DOHH2 (cell line): ENCODE data around the gene EID3.

Experiments
- H3F3A ChIP-seq: fragments of 200-600 bp; sonication (generic), shearing (Covaris generic); 2 replicates; pipeline ENCODE4 v1.6.0; 2016; ENCODE audit warnings: antibody characterized with exemption, mild to moderate bottlenecking; ENCODE audit not compliant: control insufficient read depth, insufficient read depth
- H3K27ac ChIP-seq: fragments of 200-600 bp; sonication (generic); 2 replicates; pipeline ENCODE4 v1.5.1; 2014; ENCODE audit warnings: low read depth, mild to moderate bottlenecking, low read length, moderate library complexity
- H3K27me3 ChIP-seq: fragments of 200-600 bp; sonication (generic); 2 replicates; pipeline ENCODE4 v1.6.1; 2014; ENCODE audit warnings: mild to moderate bottlenecking, low read length, mixed read lengths; ENCODE audit not compliant: control insufficient read depth
- H3K36me3 ChIP-seq: fragments of 200-600 bp; sonication (generic); 2 replicates; pipeline ENCODE4 v1.6.1; 2014; ENCODE audit warnings: mild to moderate bottlenecking, low read length, moderate library complexity, mixed read lengths; ENCODE audit not compliant: control insufficient read depth
- H3K4me1 ChIP-seq: fragments of 200-600 bp; sonication (generic); 2 replicates; pipeline ENCODE4 v1.6.1; 2014; ENCODE audit warnings: mild to moderate bottlenecking, low read length, mixed read lengths; ENCODE audit not compliant: control insufficient read depth
- H3K4me2 ChIP-seq: fragments of 200-600 bp; sonication (generic); 2 replicates; pipeline ENCODE4 v1.6.0; 2014; ENCODE audit warnings: mild to moderate bottlenecking, low read length, moderate library complexity
- H3K4me3 ChIP-seq: fragments of 200-600 bp; sonication (generic); 2 replicates; pipeline ENCODE4 v1.5.1; 2014; ENCODE audit warnings: mild to moderate bottlenecking, low read length, mixed read lengths
- H3K79me2 ChIP-seq: fragments of 200-600 bp; sonication (generic); 2 replicates; pipeline ENCODE4 v1.6.1; 2014; ENCODE audit warnings: mild to moderate bottlenecking, low read length, mixed read lengths; ENCODE audit not compliant: control insufficient read depth
- H3K9me2 ChIP-seq: fragments of 200-600 bp; sonication (generic); replicated peaks from 2 replicates; pipeline ENCODE4 v1.6.1; 2014; ENCODE audit warnings: mild to moderate bottlenecking, low read length, mixed read lengths; ENCODE audit not compliant: control insufficient read depth
- H3K9me3 ChIP-seq: fragments of 200-600 bp; sonication (generic); 2 replicates; pipeline ENCODE4 v1.6.1; 2014; ENCODE audit warnings: antibody characterized with exemption, low read length, mixed read lengths; ENCODE audit not compliant: control insufficient read depth, insufficient read depth
- H4K20me1 ChIP-seq: fragments of 200-600 bp; sonication (generic); 2 replicates; pipeline ENCODE4 v1.6.0; 2014; ENCODE audit warnings: low read depth, mild to moderate bottlenecking, antibody characterized with exemption, low read length, moderate library complexity; ENCODE audit not compliant: control insufficient read depth, insufficient read depth
- EZH2phosphoT487 ChIP-seq: fragments of 200-600 bp; sonication (generic); IDR thresholded peaks from 2 replicates; pipeline ENCODE4 v1.6.1; 2017; ENCODE audit warnings: borderline replicate concordance, mild to moderate bottlenecking, antibody characterized with exemption, low read length, moderate library complexity, mixed read lengths
- TF ChIP-seq, protein P1 (sequence below): fragments of 200-600 bp; sonication (generic); IDR thresholded peaks from one replicate; pipeline ENCODE4 v1.5.1; 2014; ENCODE audit warnings: antibody characterized with exemption, mild to moderate bottlenecking, low read depth, low read length; ENCODE audit not compliant: poor library complexity, severe bottlenecking

Gene EID3

DNA sequence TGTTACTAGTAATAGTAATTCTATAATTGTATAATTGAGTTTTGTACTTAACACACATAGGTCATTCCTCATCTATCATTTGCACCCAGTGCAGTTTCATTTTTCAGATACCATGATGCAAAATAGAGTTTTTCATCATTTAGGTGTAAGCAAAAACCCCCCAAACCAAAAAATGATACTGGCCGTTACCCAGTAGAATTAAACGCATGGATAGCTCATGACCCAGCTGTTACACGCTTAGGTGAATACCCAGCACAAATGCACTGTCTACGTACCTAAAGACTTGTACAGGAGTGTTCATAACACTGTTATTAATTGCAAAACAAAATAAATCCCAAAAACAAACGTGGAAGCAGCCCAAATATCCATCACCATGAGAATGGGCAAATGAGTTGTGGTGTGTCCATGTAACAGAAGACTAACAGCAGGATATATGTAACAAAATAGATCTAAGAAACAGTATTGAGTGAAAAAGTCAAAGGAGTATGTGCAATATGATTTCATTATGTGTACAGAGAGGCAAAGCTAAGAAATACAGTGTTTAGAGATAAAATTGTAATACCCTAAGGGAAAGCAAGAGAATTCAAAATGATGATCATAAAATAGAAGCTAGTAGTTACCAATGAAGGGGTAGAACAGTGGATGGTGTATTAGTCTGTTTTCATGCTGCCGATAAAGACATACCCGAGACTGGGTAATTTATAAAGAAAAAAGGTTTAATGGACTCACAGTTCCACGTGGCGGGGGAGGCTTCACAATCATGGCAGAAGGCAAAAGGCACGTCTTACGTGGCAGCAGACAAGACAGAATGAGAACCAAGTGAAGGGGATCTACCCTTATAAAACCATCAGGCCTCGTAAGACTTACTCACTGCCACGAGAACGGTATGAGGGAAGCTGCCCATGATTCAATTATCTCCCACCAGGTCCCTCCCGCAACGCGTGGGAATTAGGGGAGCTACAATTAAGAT is 49.8 kb downstream of the EID3 start:
- no peak overlapping the region for H3K27ac ChIP-seq
- peaks cover 9% of the 10 kb centered on the region; the same call in 1 of the 2 replicates for H3K4me1 ChIP-seq
- H4K20me1 ChIP-seq = no peaks in the 10 kb centered on the region
- no peaks in the 10 kb centered on the region for H3K79me2 ChIP-seq
- H3K4me3 ChIP-seq = no peak overlapping the region
- H3F3A ChIP-seq = peaks cover 7% of the 10 kb centered on the region; the same call in 1 of the 2 replicates
- peaks cover 36% of the 10 kb centered on the region for H3K36me3 ChIP-seq
- no peaks in the 10 kb centered on the region for H3K9me2 ChIP-seq
- H3K27me3 ChIP-seq = no peaks in the 10 kb centered on the region
- TF ChIP-seq, protein P1, sequence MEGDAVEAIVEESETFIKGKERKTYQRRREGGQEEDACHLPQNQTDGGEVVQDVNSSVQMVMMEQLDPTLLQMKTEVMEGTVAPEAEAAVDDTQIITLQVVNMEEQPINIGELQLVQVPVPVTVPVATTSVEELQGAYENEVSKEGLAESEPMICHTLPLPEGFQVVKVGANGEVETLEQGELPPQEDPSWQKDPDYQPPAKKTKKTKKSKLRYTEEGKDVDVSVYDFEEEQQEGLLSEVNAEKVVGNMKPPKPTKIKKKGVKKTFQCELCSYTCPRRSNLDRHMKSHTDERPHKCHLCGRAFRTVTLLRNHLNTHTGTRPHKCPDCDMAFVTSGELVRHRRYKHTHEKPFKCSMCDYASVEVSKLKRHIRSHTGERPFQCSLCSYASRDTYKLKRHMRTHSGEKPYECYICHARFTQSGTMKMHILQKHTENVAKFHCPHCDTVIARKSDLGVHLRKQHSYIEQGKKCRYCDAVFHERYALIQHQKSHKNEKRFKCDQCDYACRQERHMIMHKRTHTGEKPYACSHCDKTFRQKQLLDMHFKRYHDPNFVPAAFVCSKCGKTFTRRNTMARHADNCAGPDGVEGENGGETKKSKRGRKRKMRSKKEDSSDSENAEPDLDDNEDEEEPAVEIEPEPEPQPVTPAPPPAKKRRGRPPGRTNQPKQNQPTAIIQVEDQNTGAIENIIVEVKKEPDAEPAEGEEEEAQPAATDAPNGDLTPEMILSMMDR = no peak
- no peak for TF ChIP-seq EZH2phosphoT487
- no peak overlapping the region for H3K4me2 ChIP-seq
- no peaks in the 10 kb centered on the region for H3K9me3 ChIP-seq

DNA sequence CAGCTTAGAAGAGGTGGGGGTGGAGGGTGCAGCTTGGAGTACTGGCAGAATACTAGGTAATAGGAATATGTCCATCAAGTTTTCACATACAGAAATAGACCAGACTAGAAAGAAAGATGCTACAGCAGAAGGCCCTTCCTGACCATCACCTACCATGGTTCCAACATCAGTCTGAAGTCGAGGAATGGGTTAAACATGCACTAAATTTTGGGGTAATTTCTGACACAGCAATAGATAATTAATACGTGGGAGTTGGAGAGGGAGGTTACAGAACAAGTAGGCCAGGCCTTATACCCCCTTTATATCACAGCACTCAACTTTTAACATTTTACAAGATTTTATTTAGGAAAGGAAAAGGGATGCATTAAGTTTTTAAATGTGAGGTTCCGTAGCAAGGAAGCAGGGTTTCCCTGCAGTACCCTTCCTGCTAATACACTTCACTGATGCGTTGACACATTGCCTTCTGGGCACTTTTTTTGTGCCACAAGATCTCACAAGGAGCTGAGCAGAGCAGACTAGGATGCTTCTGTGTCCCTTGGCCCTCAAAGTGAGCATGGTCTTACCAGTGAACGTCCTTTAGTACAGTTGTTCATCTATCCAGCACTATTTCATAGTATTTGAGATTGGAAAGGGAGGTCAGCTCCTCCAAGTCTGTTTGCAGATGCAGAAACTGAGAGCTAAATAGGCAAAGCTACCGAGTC is 50.8 kb downstream of the EID3 start:
- Histone ChIP-seq H3K4me2 (no peak overlapping the region), H3K79me2 (no peaks in the 10 kb centered on the region), H3K36me3 (peaks cover 27% of the 10 kb centered on the region), H4K20me1 (no peaks in the 10 kb centered on the region), H3K4me3 (no peak overlapping the region), H3K4me1 (peaks cover 9% of the 10 kb centered on the region; the same call in 1 of the 2 replicates), H3K9me3 (no peaks in the 10 kb centered on the region), H3K27me3 (no peaks in the 10 kb centered on the region), H3K9me2 (no peaks in the 10 kb centered on the region), H3K27ac (no peak overlapping the region), H3F3A (peaks cover 7% of the 10 kb centered on the region; the same call in 1 of the 2 replicates)
- TF ChIP-seq, protein P1 = no peak
- no peak for TF ChIP-seq EZH2phosphoT487
